HCT116 (cell line): Measurements from ENCODE around the gene FER. TPM values are rescaled to one million over a fixed set of nuclear protein-coding genes. Genes with fewer than 3 reads are reported as not detected.

Experiments
- ATAC-seq: fragments of 200-7000 bp; cut with Tn5 transposase; 2 replicates; pipeline ENCODE4 v1.9.1; 2020; ENCODE audit warnings: mild to moderate bottlenecking, moderate library complexity
- BruUV-seq: library from RNA; stranded (reverse); fragments of 400-500 nt; replicated peaks from 2 replicates; lab custom pipeline; 2021; lab: Mats Ljungman, UMichigan
- CTCF ChIA-PET: fragments of 300-600 bp; sonication (Branson Sonifier 250); formaldehyde crosslinking; loops from one replicate; lab custom pipeline; 2021; ENCODE audit warnings: antibody characterized with exemption; lab: Charles Lee
- POLR2A ChIA-PET: fragments of 300-600, 350-600 bp; sonication (Branson Sonifier 250); formaldehyde crosslinking; loops from one replicate; lab custom pipeline; 2021; ENCODE audit warnings: antibody characterized with exemption; lab: Charles Lee
- RAD21 ChIA-PET, 2 experiments: fragments of 300-600 bp; sonication (Branson Sonifier 250); formaldehyde crosslinking; loops; one replicate each; lab custom pipeline; 2023; ENCODE audit warnings: low total read pairs in 2 of 2; ENCODE audit not compliant: uncharacterized antibody in 2 of 2, unreplicated experiment in 2 of 2, low non-redundant PET in 1 of 2; lab: Charles Lee
- DNase-seq: peaks from one replicate; pipeline ENCODE4 v3.0.0-alpha.2; 2010; ENCODE audit warnings: low read depth, low spot score
- H2AFZ ChIP-seq: fragments of 200-600 bp; shearing (Covaris generic), sonication (generic); 2 replicates; pipeline ENCODE4 v1.6.1; 2017; ENCODE audit warnings: low read depth, mixed run types, mixed read lengths, antibody characterized with exemption, low read length; ENCODE audit not compliant: poor library complexity, severe bottlenecking
- H3K27ac ChIP-seq: 2 replicates; pipeline ENCODE4 v1.5.1; 2012; ENCODE audit warnings: low read depth, low read length
- H3K27me3 ChIP-seq: fragments of 200-600 bp; sonication (generic); 2 replicates; pipeline ENCODE4 v1.6.1; 2016; ENCODE audit warnings: mixed run types, low read length, mixed read lengths; ENCODE audit not compliant: insufficient read depth
- H3K36me3 ChIP-seq, 2 experiments: fragments of 200-500 bp in 1 of 2; fragments of 200-600 bp in 1 of 2; sonication (Bioruptor generic) in 1 of 2; sonication (generic) in 1 of 2; 2 replicates each; pipeline versions ENCODE4 v1.5.1 to v1.6.1; 2014 to 2016; ENCODE audit warnings: low read length in 2 of 2, inconsistent platforms in 1 of 2, mixed read lengths in 1 of 2, mixed run types in 1 of 2; ENCODE audit not compliant: insufficient read depth in 2 of 2, control insufficient read depth in 1 of 2
- H3K4me1 ChIP-seq, 2 experiments: fragments of 200-600 bp in 1 of 2; sonication (generic) in 1 of 2; 2 replicates each; pipeline versions ENCODE4 v1.5.1 to v1.6.1; 2012 to 2017; ENCODE audit warnings: low read length in 2 of 2, inconsistent platforms in 1 of 2, mild to moderate bottlenecking in 1 of 2, mixed read lengths in 1 of 2, mixed run types in 1 of 2, moderate library complexity in 1 of 2; ENCODE audit not compliant: insufficient read depth in 2 of 2, control insufficient read depth in 1 of 2
- H3K4me2 ChIP-seq: fragments of 200-600 bp; sonication (generic); 2 replicates; pipeline ENCODE4 v1.6.1; 2017; ENCODE audit warnings: mixed run types, low read length, mixed read lengths
- H3K4me3 ChIP-seq, 2 experiments: fragments of 200-600 bp in 1 of 2; sonication (generic) in 1 of 2; replicated peaks in 1 of 2; 2 replicates each; pipeline ENCODE4 v1.5.1; 2011 to 2016; ENCODE audit warnings: low read length in 2 of 2, control low read depth in 1 of 2, low read depth in 1 of 2, mild to moderate bottlenecking in 1 of 2, mixed read lengths in 1 of 2, mixed run types in 1 of 2
- H3K79me2 ChIP-seq: fragments of 200-600 bp; sonication (generic); 2 replicates; pipeline ENCODE4 v1.6.1; 2017; ENCODE audit warnings: mild to moderate bottlenecking, mixed run types, low read length, moderate library complexity, mixed read lengths; ENCODE audit not compliant: insufficient read depth
- H3K9ac ChIP-seq: fragments of 200-600 bp; sonication (generic); 2 replicates; pipeline ENCODE4 v1.6.1; 2016; ENCODE audit warnings: low read length, mixed read lengths
- H3K9me2 ChIP-seq: fragments of 200-600 bp; sonication (generic), shearing (Covaris generic); 2 replicates; pipeline ENCODE4 v1.6.1; 2017; ENCODE audit warnings: mixed run types, mild to moderate bottlenecking, moderate library complexity; ENCODE audit not compliant: insufficient read depth
- H3K9me3 ChIP-seq, 2 experiments: fragments of 200-500 bp in 1 of 2; fragments of 200-600 bp in 1 of 2; sonication (Bioruptor generic) in 1 of 2; sonication (generic) in 1 of 2; 2 replicates each; pipeline ENCODE4 v1.6.1; 2014 to 2017; ENCODE audit warnings: low read length in 2 of 2, mixed read lengths in 2 of 2, inconsistent platforms in 1 of 2, low read depth in 1 of 2, mild to moderate bottlenecking in 1 of 2, mixed run types in 1 of 2, moderate library complexity in 1 of 2; ENCODE audit not compliant: control insufficient read depth in 1 of 2, insufficient read depth in 1 of 2
- H4K20me1 ChIP-seq: fragments of 200-600 bp; sonication (generic), shearing (Covaris generic); 2 replicates; pipeline ENCODE4 v1.6.1; 2017; ENCODE audit warnings: mixed run types, mild to moderate bottlenecking, moderate library complexity; ENCODE audit not compliant: insufficient read depth
- CBX3 ChIP-seq: IDR thresholded peaks from 2 replicates; pipeline ENCODE4 v1.6.1; 2012; ENCODE audit warnings: low read depth
- CEBPB ChIP-seq: IDR thresholded peaks from 2 replicates; pipeline ENCODE4 v1.6.1; 2012; ENCODE audit warnings: low read depth
- EGR1 ChIP-seq: IDR thresholded peaks from 2 replicates; pipeline ENCODE4 v1.6.1; 2012; ENCODE audit warnings: low read depth
- ELF1 ChIP-seq: IDR thresholded peaks from 2 replicates; pipeline ENCODE4 v1.6.1; 2012; ENCODE audit warnings: low read depth, borderline replicate concordance
- EZH2 ChIP-seq: fragments of 200-600 bp; sonication (generic); IDR thresholded peaks from 2 replicates; pipeline ENCODE4 v1.6.1; 2017; ENCODE audit warnings: antibody characterized with exemption, mixed run types
- EZH2phosphoT487 ChIP-seq: fragments of 200-600 bp; IDR thresholded peaks from 2 replicates; pipeline ENCODE4 v1.6.1; 2018; ENCODE audit warnings: antibody characterized with exemption, borderline replicate concordance
- JUND ChIP-seq: IDR thresholded peaks from 2 replicates; pipeline ENCODE4 v1.6.1; 2012
- MAX ChIP-seq: IDR thresholded peaks from 2 replicates; pipeline ENCODE4 v1.6.1; 2012
- POLR2A ChIP-seq: IDR thresholded peaks from 2 replicates; pipeline ENCODE4 v1.7.0; 2011; ENCODE audit warnings: borderline replicate concordance; ENCODE audit not compliant: insufficient read depth, insufficient read length; ENCODE audit errors: extremely low read depth
- RAD21 ChIP-seq: IDR thresholded peaks from 2 replicates; pipeline ENCODE4 v1.6.1; 2012; ENCODE audit warnings: low read depth, mild to moderate bottlenecking
- SIN3A ChIP-seq: IDR thresholded peaks from 2 replicates; pipeline ENCODE4 v1.6.1; 2012; ENCODE audit warnings: low read depth
- SP1 ChIP-seq: IDR thresholded peaks from 2 replicates; pipeline ENCODE4 v1.6.1; 2012; ENCODE audit warnings: low read depth
- TCF7L2 ChIP-seq: IDR thresholded peaks from 2 replicates; pipeline ENCODE4 v1.7.0; 2011; ENCODE audit warnings: borderline replicate concordance, inconsistent platforms; ENCODE audit not compliant: insufficient read depth, insufficient read length; ENCODE audit errors: extremely low read depth
- ZFX ChIP-seq: fragments of 450-650 bp; IDR thresholded peaks from 2 replicates; pipeline ENCODE4 v1.6.1; 2017
- intact Hi-C: fragments of 100-400 bp; cut with micrococcal nuclease; formaldehyde crosslinking; loops from 2 replicates; pipeline ENCODE4 v1.10.0; 2022
- total RNA-seq: library from RNA; stranded (reverse); gene quantifications from one replicate; pipeline ENCODE4 v1.2.1, GENCODE V29; 2021; ENCODE audit not compliant: unreplicated experiment
- TF ChIP-seq, protein P1 (sequence below): IDR thresholded peaks from 2 replicates; pipeline ENCODE4 v1.6.1; 2012
- TF ChIP-seq, protein P2 (sequence below): IDR thresholded peaks from 2 replicates; pipeline ENCODE4 v1.6.1; 2012; ENCODE audit warnings: low read depth

The FER gene
- total RNA-seq, 1 experiment from 2014 or later, result 32.0 TPM

- Histone ChIP-seq H3K4me2 (peak overlapping the region; percentile 79), H3K27me3 (no peaks in the 10 kb centered on the region), H3K36me3 (no peaks in the 10 kb centered on the region), H3K9me3 (no peaks in the 10 kb centered on the region), H3K4me3 (no peak overlapping the region), H2AFZ (peak overlapping the region; percentile 71), H3K4me1 (peaks cover 0 to 38% of the 10 kb centered on the region in 2 experiments; a peak in 2 of 4 replicates), H3K9me2 (no peaks in the 10 kb centered on the region), H3K9ac (no peak overlapping the region), H4K20me1 (no peaks in the 10 kb centered on the region), H3K79me2 (no peaks in the 10 kb centered on the region), H3K27ac (no peak overlapping the region)
- ATAC-seq (no peak), DNase-seq (no peak)
- RAD21 ChIA-PET, result no interaction called here
- CTCF ChIA-PET, result no interaction called here
- BruUV-seq, result no TSS peak
- intact Hi-C loops, result loop anchor here (2.0 kb wide), 1 partner anchor 18 kb away; the partner anchor contains the start of gene FER
- POLR2A ChIA-PET, result interaction anchor here (1.0 to 2.1 kb wide), 2 partner anchors 11 to 19 kb away, joined by 3 to 11 read pairs; no protein-coding TSS in a partner anchor
- TF ChIP-seq CEBPB (peak; percentile 46; the same call in 1 of the 2 replicates), TCF7L2 (no peak), EZH2phosphoT487 (no peak)
Observed at GRCh38 chr5:108729242-108729615, 18.5 kb upstream of the FER start.

GRCh38 chr5:108730617-108731340 lies 16.9 kb upstream of the FER start:
- ChIA-PET CTCF (no interaction called here), POLR2A (no interaction called here), RAD21 (no interaction called here)
- Histone ChIP-seq H2AFZ (peak overlapping the region; percentile 20), H3K4me2 (no peak overlapping the region), H3K9me2 (no peaks in the 10 kb centered on the region), H3K27me3 (no peaks in the 10 kb centered on the region), H4K20me1 (no peaks in the 10 kb centered on the region), H3K79me2 (no peaks in the 10 kb centered on the region), H3K9me3 (no peaks in the 10 kb centered on the region), H3K36me3 (no peaks in the 10 kb centered on the region), H3K9ac (no peak overlapping the region), H3K27ac (no peak overlapping the region), H3K4me3 (no peak overlapping the region), H3K4me1 (peaks cover 0 to 38% of the 10 kb centered on the region in 2 experiments; a peak in 2 of 4 replicates)
- ATAC-seq, result no peak
- no peak for DNase-seq
- intact Hi-C loops, result no loop called here
- no peak for TF ChIP-seq ELF1
- no peak for TF ChIP-seq SP1
- no peak for TF ChIP-seq EGR1
- no peak for TF ChIP-seq TCF7L2
- TF ChIP-seq, protein P1, sequence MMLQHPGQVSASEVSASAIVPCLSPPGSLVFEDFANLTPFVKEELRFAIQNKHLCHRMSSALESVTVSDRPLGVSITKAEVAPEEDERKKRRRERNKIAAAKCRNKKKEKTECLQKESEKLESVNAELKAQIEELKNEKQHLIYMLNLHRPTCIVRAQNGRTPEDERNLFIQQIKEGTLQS, result no peak
- TF ChIP-seq CEBPB, result no peak
- no peak for TF ChIP-seq MAX
- TF ChIP-seq, protein P2, sequence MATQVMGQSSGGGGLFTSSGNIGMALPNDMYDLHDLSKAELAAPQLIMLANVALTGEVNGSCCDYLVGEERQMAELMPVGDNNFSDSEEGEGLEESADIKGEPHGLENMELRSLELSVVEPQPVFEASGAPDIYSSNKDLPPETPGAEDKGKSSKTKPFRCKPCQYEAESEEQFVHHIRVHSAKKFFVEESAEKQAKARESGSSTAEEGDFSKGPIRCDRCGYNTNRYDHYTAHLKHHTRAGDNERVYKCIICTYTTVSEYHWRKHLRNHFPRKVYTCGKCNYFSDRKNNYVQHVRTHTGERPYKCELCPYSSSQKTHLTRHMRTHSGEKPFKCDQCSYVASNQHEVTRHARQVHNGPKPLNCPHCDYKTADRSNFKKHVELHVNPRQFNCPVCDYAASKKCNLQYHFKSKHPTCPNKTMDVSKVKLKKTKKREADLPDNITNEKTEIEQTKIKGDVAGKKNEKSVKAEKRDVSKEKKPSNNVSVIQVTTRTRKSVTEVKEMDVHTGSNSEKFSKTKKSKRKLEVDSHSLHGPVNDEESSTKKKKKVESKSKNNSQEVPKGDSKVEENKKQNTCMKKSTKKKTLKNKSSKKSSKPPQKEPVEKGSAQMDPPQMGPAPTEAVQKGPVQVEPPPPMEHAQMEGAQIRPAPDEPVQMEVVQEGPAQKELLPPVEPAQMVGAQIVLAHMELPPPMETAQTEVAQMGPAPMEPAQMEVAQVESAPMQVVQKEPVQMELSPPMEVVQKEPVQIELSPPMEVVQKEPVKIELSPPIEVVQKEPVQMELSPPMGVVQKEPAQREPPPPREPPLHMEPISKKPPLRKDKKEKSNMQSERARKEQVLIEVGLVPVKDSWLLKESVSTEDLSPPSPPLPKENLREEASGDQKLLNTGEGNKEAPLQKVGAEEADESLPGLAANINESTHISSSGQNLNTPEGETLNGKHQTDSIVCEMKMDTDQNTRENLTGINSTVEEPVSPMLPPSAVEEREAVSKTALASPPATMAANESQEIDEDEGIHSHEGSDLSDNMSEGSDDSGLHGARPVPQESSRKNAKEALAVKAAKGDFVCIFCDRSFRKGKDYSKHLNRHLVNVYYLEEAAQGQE, result no peak
- TF ChIP-seq SIN3A, result no peak
- TF ChIP-seq EZH2, result no peak
- TF ChIP-seq JUND, result no peak
- no peak for TF ChIP-seq POLR2A
- no peak for TF ChIP-seq ZFX
- TF ChIP-seq RAD21, result no peak
- no peak for TF ChIP-seq CBX3
- BruUV-seq, result no TSS peak
